Breast epithelium (tissue), 4 donors: ENCODE results near the gene LTB4R2. TPM values are rescaled to one million over a fixed set of nuclear protein-coding genes. Genes with fewer than 3 reads are reported as not detected.

Experiments used
- DNase-seq, 2 donors: peaks; one replicate each; pipeline ENCODE4 v3.0.0-alpha.2; 2019; ENCODE audit warnings: low spot score in 2 of 2
- H3K27ac ChIP-seq, 2 donors: fragments of 200-600 bp; sonication (generic) in 1 of 2; one replicate each; pipeline ENCODE4 v1.5.1; 2016 to 2019; ENCODE audit warnings: mild to moderate bottlenecking in 1 of 2
- H3K27me3 ChIP-seq, 2 donors: fragments of 200-600 bp; sonication (generic) in 1 of 2; one replicate each; pipeline versions ENCODE4 v1.5.1 to v1.6.0; 2017 to 2019; ENCODE audit warnings: control low read depth in 1 of 2, mild to moderate bottlenecking in 1 of 2
- H3K36me3 ChIP-seq: fragments of 200-600 bp; one replicate; pipeline ENCODE4 v1.5.1; 2019
- H3K4me1 ChIP-seq, 2 donors: fragments of 200-600 bp; sonication (generic); one replicate each; pipeline ENCODE4 v1.5.1; 2016 to 2019; ENCODE audit warnings: control low read depth in 1 of 2
- H3K4me3 ChIP-seq, 3 donors: fragments of 200-600 bp; sonication (generic); 1 replicate in 2 of 3; 2 replicates in 1 of 3; pipeline ENCODE4 v1.5.1; 2016 to 2019; ENCODE audit warnings: mild to moderate bottlenecking in 3 of 3, moderate library complexity in 2 of 3
- H3K9me3 ChIP-seq, 2 donors: fragments of 200-600 bp; sonication (generic) in 1 of 2; one replicate each; pipeline ENCODE4 v1.5.1; 2016 to 2019; ENCODE audit warnings: control low read depth in 1 of 2
- POLR2A ChIP-seq: fragments of 450-650 bp; IDR thresholded peaks from one replicate; pipeline ENCODE4 v1.6.1; 2016; ENCODE audit warnings: antibody characterized with exemption, mild to moderate bottlenecking, moderate library complexity
- POLR2AphosphoS5 ChIP-seq, 3 donors: sonication (generic); formaldehyde crosslinking; IDR thresholded peaks; one replicate each; pipeline ENCODE4 v1.6.1; 2017; ENCODE audit warnings: antibody characterized with exemption in 3 of 3
- intact Hi-C: fragments of 100-400 bp; cut with DNase I; formaldehyde crosslinking; loops from one replicate; pipeline ENCODE4 v1.15.1; 2023; ENCODE audit warnings: low total_unique reads
- total RNA-seq, 3 donors: library from RNA; depleted of rRNA; stranded (reverse); fragments of >200 nt; gene quantifications; one replicate each; pipeline ENCODE4 v1.1.0, GENCODE V29; 2016
- TF ChIP-seq, protein P1 (sequence below), 3 donors: fragments of 450-650 bp; IDR thresholded peaks; one replicate each; pipeline ENCODE4 v1.5.1; 2016 to 2017; ENCODE audit warnings: antibody characterized with exemption in 3 of 3, mild to moderate bottlenecking in 3 of 3, moderate library complexity in 3 of 3

LTB4R2 gene
- total RNA-seq, 3 donors from 2014 or later = 8.5 to 11.1 (median 9.4) TPM

DNA sequence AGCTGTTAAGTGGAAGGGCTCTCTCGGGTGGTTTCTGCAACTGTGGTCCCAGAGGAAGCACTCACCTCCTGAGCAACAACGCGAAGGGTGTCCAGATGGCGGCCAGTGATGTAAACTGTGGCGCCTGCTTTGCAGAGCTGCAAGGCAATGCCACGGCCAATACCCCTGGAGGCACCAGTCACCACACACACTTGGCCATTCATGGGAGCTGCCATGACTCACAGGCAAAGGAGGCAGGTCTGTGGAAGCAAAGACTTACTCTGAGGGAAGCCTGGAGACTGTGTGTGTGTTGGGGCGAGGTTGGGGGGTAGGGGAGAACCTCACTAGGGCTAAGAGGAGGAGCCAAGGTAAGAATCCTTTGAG lies 11.1 kb upstream of the LTB4R2 start:
- Histone ChIP-seq H3K4me3 (peak overlapping the region; percentile 63 to 99 (median 94)), H3K36me3 (peaks cover 9% of the 10 kb centered on the region), H3K27ac (peak overlapping the region; percentile 92 to 95), H3K9me3 (no peaks in the 10 kb centered on the region), H3K27me3 (no peaks in the 10 kb centered on the region), H3K4me1 (peaks cover 4 to 11% of the 10 kb centered on the region in 2 donors)
- TF ChIP-seq, protein P1, sequence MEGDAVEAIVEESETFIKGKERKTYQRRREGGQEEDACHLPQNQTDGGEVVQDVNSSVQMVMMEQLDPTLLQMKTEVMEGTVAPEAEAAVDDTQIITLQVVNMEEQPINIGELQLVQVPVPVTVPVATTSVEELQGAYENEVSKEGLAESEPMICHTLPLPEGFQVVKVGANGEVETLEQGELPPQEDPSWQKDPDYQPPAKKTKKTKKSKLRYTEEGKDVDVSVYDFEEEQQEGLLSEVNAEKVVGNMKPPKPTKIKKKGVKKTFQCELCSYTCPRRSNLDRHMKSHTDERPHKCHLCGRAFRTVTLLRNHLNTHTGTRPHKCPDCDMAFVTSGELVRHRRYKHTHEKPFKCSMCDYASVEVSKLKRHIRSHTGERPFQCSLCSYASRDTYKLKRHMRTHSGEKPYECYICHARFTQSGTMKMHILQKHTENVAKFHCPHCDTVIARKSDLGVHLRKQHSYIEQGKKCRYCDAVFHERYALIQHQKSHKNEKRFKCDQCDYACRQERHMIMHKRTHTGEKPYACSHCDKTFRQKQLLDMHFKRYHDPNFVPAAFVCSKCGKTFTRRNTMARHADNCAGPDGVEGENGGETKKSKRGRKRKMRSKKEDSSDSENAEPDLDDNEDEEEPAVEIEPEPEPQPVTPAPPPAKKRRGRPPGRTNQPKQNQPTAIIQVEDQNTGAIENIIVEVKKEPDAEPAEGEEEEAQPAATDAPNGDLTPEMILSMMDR (IDR thresholded peaks at IDR 0.05) = no peak
- TF ChIP-seq POLR2A = no peak
- no peak for TF ChIP-seq POLR2AphosphoS5 (IDR thresholded peaks at IDR 0.05)
- intact Hi-C loops = no loop called here
- DNase-seq = peak in 1 of 2 donors; percentile 41

DNA sequence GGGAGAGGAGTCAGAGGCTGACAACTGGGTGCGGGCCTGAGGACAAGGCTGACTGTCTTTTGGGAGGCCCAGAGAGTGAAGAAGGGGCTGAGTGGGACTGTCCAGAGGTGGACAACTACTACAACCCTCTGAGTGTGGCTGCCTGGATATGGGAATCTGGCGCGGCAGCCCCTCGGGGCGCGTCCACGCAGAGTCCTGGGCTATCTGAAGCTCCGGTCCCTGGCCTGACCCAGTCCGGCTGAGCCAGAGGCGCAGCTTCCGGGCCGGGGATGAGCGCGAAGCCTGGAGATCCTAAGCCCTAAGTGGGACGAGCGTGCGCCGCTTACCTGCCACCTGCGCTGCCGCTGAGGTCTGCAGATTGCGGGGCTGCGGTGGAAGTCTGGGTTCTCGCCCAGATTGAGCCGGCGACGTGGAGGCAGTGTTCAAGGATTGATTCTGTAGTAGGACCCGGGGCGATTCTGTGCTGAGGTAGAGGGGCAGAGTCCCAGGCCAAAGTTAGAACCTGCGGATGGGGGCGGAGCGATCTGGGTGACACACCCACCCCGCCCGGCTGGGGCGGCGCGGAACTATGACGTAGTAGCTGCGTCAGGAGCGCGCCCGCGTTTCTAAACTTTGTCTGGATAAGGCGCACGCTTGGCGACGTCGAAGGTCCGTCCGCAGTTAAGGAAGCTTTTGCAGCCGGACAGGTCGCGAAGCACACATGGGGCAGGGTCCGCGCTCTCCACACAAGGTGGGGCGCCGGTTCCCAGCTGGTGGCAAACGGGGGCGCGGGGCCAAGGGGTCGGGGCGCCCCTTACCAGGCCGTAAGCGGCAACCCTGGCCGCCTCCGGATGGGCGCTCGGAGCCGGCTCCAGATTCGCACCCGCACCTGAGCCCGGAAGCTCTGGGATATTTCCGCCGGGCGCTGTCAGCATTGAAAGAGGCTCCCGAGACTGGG lies 10.4 kb upstream of the LTB4R2 start, which contains the start of the genes DHRS1 and NOP9:
DHRS1 (minus strand) TSS at position 526 of the 937 bp plus-strand sequence. CDS start 674 bp downstream, outside the sequence.
NOP9 (plus strand) TSS at position 596 of the 937 bp plus-strand sequence; CDS start at position 701, 105 bp downstream.
- no peaks in the 10 kb centered on the region for H3K27me3 ChIP-seq
- no peaks in the 10 kb centered on the region for H3K9me3 ChIP-seq
- peak within 1 kb of the TSS; percentile 63 to 99 (median 94) for H3K4me3 ChIP-seq
- peak within 1 kb of the TSS; percentile 92 to 95 for H3K27ac ChIP-seq
- peak; percentile 87 to 93 for DNase-seq
- H3K4me1 ChIP-seq = peaks cover 4 to 11% of the 10 kb centered on the region in 2 donors
- peaks cover 16% of the 10 kb centered on the region for H3K36me3 ChIP-seq
- intact Hi-C loops = loop anchor here (10.0 kb wide), 1 partner anchor 55 kb away; the partner anchor contains the start of gene TINF2
- TF ChIP-seq, protein P1 (IDR thresholded peaks at IDR 0.05) = no peak
- peak; percentile 72 for TF ChIP-seq POLR2A
- TF ChIP-seq POLR2AphosphoS5 (IDR thresholded peaks at IDR 0.05) = peak; percentile 92 to 93 (median 92)

DNA sequence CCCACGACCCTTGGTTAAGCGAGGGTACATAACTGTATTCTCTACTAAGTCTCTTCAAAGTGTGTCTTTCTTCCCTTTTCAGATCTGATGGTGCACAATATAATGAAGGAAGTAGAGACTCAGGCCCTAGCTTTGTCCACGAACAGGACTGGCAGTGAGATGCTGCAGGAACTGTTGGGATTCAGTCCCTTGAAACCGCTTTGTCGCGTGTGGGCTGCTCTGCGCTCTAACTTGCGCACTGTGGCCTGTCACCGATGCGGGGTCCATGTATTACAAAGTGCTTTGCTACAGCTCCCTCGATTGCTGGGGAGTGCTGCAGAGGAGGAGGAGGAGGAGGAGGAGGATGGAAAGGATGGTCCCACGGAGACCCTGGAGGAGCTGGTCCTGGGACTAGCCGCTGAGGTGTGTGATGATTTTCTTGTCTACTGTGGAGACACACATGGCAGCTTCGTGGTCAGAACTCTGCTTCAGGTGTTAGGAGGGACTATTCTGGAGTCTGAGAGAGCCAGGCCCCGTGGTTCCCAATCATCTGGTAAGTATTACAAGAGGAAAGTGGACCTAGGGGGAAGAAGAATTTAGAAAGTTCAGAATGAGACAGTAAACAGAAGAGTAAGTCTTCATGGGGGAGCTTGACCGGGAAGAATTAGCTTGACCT lies 9.5 kb upstream of the LTB4R2 start:
- Histone ChIP-seq H3K4me1 (peaks cover 4 to 11% of the 10 kb centered on the region in 2 donors), H3K9me3 (no peaks in the 10 kb centered on the region), H3K36me3 (peaks cover 19% of the 10 kb centered on the region), H3K27me3 (no peaks in the 10 kb centered on the region), H3K4me3 (peak overlapping the region; percentile 63 to 99 (median 94)), H3K27ac (peak overlapping the region; percentile 92 to 95)
- TF ChIP-seq, protein P1 (IDR thresholded peaks at IDR 0.05) = no peak
- TF ChIP-seq POLR2AphosphoS5 (IDR thresholded peaks at IDR 0.05) = no peak
- no peak for TF ChIP-seq POLR2A
- intact Hi-C loops = loop anchor here (10.0 kb wide), 1 partner anchor 56 kb away; the partner anchor contains the start of gene TINF2
- no peak for DNase-seq

- Histone ChIP-seq H3K36me3 (peaks cover 15% of the 10 kb centered on the region), H3K4me3 (no peak overlapping the region), H3K4me1 (peaks cover 4 to 11% of the 10 kb centered on the region in 2 donors), H3K27ac (no peak overlapping the region), H3K9me3 (no peaks in the 10 kb centered on the region), H3K27me3 (no peaks in the 10 kb centered on the region)
- TF ChIP-seq POLR2AphosphoS5 (IDR thresholded peaks at IDR 0.05) = no peak
- no peak for TF ChIP-seq POLR2A
- TF ChIP-seq, protein P1 (IDR thresholded peaks at IDR 0.05) = no peak
- DNase-seq = no peak
- intact Hi-C loops = loop anchor here (10.0 kb wide), 1 partner anchor 59 kb away; the partner anchor contains the start of gene TINF2
These were observed 5.9 kb upstream of the LTB4R2 start for GRCh38 chr14:24304019-24304387.
